Stimulated activated naive CD4-positive, alpha-beta T cell (primary cell): Measurements from ENCODE around the gene EP400.
A peak's percentile ranks its signal among the peaks of the same experiment; 100 is the strongest.

Experiments used
- DNase-seq, 6 experiments: peaks; one replicate each; lab custom pipeline; 2025; lab: John Stamatoyannopoulos, UW

Gene EP400

DNA sequence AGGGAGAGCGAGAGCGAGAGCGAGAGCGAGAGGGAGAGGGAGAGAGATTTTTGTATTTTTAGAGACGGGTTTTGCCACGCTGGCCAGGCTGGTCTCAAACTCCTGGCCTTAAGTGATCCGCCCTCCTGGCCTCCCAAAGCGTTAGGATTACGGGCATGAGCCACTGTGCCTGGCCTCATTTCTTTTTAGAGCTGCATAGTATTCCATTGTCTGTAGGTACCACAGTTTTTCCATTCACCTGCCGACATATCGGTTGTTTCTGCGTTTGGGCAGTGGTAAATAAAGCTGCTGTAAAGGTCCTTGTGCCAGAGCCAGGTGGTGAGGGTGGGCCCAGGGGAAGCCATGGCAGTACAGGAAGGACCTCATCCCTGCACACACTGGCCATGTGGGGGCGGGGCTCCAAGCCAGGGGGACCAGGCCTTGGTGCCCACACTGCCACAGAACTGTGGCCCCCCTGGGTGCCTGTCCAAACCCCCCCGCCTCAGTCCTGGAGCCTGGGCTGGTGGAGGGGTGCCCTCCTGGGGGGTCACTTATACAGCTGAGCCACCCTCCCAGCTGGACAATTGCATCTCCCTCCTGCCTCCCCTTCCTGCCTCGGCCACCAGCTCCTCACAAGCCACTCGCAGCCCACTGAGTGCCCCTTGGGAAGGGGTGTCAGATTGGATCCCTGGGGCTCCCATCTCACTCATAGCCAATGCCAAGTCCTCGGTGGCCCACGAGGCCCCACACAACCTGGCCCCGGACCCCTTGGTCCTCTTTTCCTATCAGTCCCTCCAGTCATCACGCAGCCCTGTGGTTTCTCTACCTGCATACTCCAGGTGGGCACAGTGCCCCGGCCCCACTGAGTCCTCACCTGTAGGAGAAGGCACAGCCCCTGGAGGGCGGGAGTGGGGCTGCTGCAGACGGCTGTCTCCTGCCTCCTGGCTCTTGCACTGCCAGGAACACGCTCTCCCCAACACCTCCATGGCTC lies 22.3 kb upstream of the EP400 start:
- no peak for DNase-seq

- peak in 2 of 6 experiments; percentile 36 to 51 for DNase-seq
Observed at GRCh38 chr12:131928080-131928710, 21.5 kb upstream of the EP400 start.

GRCh38 chr12:131928711-131929580 lies 20.8 kb upstream of the EP400 start, which contains the start of gene PUS1:
Gene PUS1 (plus strand): TSS chr12:131929276. CDS start chr12:131929723, 447 bp downstream.
- peak; percentile 88 to 94 (median 91) for DNase-seq

- peak in 4 of 6 experiments; percentile 10 to 52 (median 26) for DNase-seq
Observed at GRCh38 chr12:131929581-131930456, 19.9 kb upstream of the EP400 start.

DNA sequence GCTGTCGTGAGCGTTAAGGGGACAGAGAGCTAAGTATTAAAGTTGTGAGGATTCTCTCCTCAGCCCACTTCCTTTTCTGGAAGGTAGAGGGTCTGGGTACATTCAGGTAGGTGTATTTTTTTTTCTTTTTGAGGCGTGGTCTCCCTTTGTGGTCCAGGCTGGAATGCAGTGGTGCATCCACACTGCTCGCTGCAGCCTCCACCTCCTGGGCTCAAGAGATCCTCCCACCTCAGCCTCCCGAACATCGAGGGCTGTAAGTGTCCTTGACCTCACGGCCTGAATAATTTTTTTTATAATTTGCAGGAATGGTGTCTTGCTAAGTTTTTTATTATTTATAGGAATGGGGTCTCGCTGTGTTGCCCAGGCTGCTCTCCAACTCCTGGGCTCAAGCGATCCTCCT lies 19.2 kb upstream of the EP400 start:
- DNase-seq, result no peak

DNA sequence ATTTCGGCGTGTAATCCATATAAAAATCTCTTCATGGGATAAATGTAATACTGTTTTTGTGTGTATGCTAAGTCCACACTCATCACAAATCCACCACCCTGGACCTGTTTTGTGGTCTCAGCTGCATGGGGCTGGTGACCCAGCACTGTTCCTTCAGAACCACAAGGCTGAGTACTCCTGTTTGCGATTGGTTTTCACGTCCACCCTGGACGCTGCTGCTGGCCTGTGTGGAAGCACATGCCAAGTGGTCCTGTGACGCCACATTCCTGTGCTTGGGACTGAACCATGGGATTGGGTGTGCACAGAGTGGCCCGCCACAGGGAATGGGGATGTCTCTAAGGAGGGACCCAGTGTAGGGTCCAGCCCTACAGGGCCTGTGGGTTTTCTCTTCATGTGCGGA lies 16.4 kb upstream of the EP400 start:
- no peak for DNase-seq

- DNase-seq, result no peak
Observed at GRCh38 chr12:131934535-131934934, 15.2 kb upstream of the EP400 start.

- DNase-seq, result no peak
Observed at GRCh38 chr12:131938082-131938481, 11.7 kb upstream of the EP400 start.

DNA sequence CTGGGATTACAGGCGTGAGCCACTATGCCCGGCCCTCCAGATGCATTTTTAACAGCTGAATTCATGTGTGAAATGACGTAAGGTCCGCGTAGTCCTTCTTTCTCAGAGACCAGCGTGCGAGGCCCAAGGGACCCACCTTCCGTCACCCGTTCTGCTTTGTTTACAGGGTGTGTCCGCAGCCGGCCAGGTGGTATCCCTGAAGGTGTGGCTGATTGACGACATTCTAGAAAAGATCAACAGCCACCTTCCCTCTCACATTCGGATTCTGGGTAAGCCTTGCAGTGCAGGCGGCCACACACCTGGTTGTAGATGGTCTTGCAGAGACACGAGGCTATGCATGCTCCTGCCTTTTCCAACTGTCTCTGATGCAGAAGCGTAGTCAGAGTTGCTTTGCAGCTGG lies 10.7 kb upstream of the EP400 start:
- DNase-seq, result no peak

DNA sequence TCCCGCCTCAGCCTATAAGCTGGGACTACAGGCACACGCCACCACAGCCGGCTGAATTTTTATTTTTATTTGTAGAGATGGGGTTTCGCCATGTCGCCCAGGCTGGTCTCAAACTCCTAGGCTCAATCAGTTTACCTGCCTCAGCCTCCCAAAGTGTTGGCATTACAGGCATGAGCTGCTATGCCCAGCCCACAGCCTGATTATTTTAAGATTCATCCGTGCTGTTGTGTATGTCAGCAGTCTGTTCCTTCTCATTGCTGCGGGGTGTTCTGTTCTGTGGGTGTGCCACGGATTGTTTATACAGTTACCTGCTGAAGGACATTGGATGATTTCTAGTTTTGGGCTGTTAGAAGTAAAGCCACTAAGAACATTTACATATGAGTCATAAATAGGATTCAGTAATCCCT lies 9.6 kb upstream of the EP400 start:
- no peak for DNase-seq

DNA sequence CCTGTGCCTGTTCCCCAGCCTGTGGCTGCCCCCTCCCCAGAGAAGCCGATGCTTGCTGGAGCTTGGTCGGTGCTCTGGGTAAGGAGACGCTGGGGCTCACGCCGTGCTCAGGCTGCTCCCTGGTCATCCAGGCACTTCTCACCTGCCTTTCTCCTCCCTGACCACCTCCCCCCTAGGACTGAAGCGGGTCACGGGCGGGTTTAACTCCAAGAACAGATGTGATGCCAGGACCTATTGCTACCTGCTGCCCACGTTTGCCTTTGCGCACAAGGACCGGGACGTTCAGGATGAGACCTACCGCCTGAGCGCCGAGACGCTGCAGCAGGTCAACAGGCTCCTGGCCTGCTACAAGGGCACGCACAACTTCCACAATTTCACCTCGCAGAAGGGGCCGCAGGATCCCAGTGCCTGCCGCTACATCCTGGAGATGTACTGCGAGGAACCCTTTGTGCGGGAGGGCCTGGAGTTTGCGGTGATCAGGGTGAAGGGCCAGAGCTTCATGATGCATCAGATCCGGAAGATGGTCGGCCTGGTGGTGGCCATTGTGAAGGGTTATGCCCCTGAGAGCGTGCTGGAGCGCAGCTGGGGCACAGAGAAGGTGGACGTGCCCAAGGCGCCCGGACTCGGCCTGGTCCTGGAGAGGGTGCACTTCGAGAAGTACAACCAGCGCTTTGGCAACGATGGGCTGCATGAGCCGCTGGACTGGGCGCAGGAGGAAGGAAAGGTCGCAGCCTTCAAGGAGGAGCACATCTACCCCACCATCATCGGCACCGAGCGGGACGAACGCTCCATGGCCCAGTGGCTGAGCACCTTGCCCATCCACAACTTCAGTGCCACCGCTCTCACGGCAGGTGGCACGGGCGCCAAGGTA lies 8.4 kb upstream of the EP400 start:
- DNase-seq, result no peak

DNA sequence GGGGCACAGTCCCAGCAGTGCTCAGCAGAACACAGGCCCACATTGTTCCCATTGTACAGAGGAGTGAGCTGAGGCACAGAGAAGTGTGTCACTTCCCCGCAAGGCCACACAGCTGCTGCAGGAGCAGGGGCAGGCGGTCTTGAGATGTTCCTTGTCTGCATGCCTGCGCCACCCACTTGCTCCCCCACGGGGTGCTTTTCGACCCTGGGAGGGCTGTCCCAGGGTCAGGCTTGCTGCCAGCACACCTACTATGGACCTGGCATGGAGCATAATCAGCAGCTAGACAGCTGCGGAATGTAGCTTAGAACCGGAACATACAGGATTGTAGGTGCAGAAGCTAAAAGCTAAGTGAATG lies 7.8 kb upstream of the EP400 start:
- DNase-seq, result no peak

- DNase-seq, result no peak
Observed at GRCh38 chr12:131942671-131943070, 7.1 kb upstream of the EP400 start.

- no peak for DNase-seq
Observed at GRCh38 chr12:131943389-131943788, 6.4 kb upstream of the EP400 start.

DNA sequence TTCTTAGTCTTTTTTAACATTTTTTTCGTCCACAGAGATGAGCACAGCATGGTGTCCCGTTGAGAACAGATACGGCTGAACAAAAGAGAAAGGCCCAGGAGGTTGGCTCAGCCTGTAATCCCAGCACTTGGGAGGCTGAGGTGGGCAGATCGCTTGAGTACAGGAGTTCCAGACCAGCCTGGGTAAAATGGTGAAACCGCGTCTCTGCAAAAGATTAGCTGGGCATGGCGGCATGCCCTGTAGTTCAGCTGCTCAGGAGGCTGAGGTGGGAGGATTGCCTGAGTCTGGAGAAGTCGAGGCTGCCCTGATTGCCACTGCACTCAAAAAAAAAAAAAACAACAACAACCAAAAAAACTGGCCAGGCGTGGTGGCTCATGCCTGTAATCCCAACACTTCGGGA lies 5.9 kb upstream of the EP400 start:
- no peak for DNase-seq

- no peak for DNase-seq
Observed at GRCh38 chr12:131944601-131945251, 5.0 kb upstream of the EP400 start.

DNA sequence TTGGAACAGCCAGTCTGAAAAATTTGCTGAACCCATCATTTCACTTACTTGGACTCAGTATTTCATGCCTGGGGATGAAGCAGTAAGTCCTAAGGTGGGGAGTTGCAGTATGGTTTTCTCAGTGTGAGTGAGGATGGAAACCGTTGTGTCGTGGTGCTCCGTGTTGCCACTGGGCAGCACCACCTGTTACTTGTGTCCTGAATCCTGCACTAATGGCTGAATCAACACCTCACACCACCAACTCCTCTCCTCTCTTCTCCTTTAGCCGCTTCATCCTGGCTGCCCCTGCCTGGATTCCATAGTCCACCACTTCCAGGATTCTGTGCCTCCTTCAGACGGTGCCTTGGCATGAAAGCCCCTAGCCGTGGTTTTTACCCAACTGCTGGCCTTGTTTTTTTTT lies 3.0 kb upstream of the EP400 start:
- no peak for DNase-seq

GRCh38 chr12:131947482-131948027 lies 2.2 kb upstream of the EP400 start:
- DNase-seq, result peak in 1 of 6 experiments; percentile 3

GRCh38 chr12:131948166-131948712 lies 1.5 kb upstream of the EP400 start:
- peak in 1 of 6 experiments; percentile 31 for DNase-seq
